Heart left ventricle (tissue), 13 donors: ENCODE results near the gene PRC1.

Experiments used
- CTCF ChIP-seq, 12 donors: fragments of 200-600 bp; sonication (generic) in 4 of 12; IDR thresholded peaks; one replicate each; pipeline versions ENCODE4 v1.5.0 to v1.8.0; 2018 to 2022; ENCODE audit warnings: antibody characterized with exemption in 12 of 12, mild to moderate bottlenecking in 5 of 12
- POLR2A ChIP-seq, 2 donors: fragments of 450-650 bp; IDR thresholded peaks; one replicate each; pipeline ENCODE4 v1.6.1; 2017; ENCODE audit warnings: antibody characterized with exemption in 2 of 2, mild to moderate bottlenecking in 2 of 2, moderate library complexity in 2 of 2
- donor health status: ischemic (EF 13 %, LVEDD 7.1; RV severe dilation, severe dysfunction).
- donor health status: DM: no; HTN: yes; CAD: no.
- donor health status: DM: no; HTN: no; CAD: no.
- donor health status: ischemic (EF 25% LVEDD 6.9; RV normal size, moderate dysfunction).
- donor health status: ischemic (EF 25% LVEDD 5.7; RV mildly dilated, moderate dysfunction).
- donor health status: ischemic (EF 35%, LVEDD 5.7; RV mildly dilated, moderate dysfunction).
- donor health status: nonischemic (EF 11% LVEDD 7.7; RV severe dilation, severe dysfunction).
- donor health status: DM: yes; HTN: yes; CAD: no.
- donor health status: PGD.
- donor health status: ischemic (EF 29% LVEDD 5.4; RV normal size, mild dysfunction).
- donor health status: nonischemic (EF 23%, LVEDD 6.1; RV moderate dilation, normal function).

GRCh38 chr15:90941038-90941437 lies 53.3 kb downstream of the PRC1 start:
- no peak for TF ChIP-seq POLR2A (IDR thresholded peaks at IDR 0.05)
- no peak for TF ChIP-seq CTCF (IDR thresholded peaks at IDR 0.05)
